Measurements from ENCODE around the gene POM121L2. TPM values are rescaled to one million over a fixed set of nuclear protein-coding genes. Genes with fewer than 3 reads are reported as not detected.
A peak's percentile ranks its signal among the peaks of the same experiment; 100 is the strongest.

POM121L2 gene
- total and polyA plus RNA-seq, 9 of the 15 experiments (the other 6 are each of a cell fraction or from before 2014, with no cell fraction given) = 0.23 to 0.45 TPM; not detected in 7

DNA sequence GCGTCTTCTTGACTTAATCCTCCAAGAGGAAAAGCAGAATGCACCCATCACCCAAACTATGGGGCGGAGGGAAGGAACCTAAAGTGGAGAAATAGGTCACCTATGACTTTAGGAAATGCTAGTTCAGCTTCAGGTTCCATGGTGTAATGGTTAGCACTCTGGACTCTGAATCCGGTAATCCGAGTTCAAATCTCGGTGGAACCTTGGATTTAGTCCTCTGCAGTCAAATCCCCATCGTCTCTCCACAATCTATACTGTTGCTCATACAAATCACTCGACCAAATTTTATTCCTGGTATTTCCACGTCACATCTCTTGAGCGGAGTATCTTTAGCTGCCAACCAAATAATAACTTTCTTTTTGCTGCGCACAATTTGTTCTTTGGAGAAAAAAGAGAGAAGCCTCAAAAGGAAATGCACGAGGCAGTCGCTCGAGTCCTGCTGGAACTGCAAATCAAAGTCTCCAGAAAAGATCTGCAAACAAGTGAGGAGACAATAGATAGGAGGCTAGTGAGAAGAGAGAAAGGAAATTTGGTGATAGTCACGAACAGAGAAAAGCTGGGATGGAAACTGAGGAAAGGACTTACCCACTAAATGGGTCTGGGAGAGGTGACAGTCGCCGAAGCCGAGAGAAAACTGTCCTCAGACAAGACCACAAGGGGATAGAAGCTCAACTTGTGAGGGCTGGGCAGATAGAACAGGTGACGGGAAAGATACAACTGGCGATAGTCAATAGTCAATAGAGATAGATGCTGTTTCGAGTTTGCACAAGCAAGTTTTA, 16.6 kb downstream of the POM121L2 start (continued):
- no peak for TF ChIP-seq ZHX1 (conservative IDR thresholded peaks at IDR 0.05; ENCODE audit: low read length)
- peak; percentile 73 for TF ChIP-seq BCOR (IDR thresholded peaks at IDR 0.05)
- no peak for TF ChIP-seq PBX2 (CRISPR knock-in tag; IDR thresholded peaks at IDR 0.05; ENCODE audit: low read depth)
- TF ChIP-seq PBX2 (tag; conservative IDR thresholded peaks at IDR 0.05; ENCODE audit: low read depth) = 0 out of 2 replicates have a peak, but pooled peaks have one; percentile 17
- TF ChIP-seq ZMIZ1 (IDR thresholded peaks at IDR 0.05; ENCODE audit: low read depth in 2 of 2, low read length in 2 of 2) = 0 out of 4 replicates have a peak, but pooled peaks of 1 of the 2 experiments have one; percentile 9
- peak; percentile 19; the same call in 1 of the 2 replicates for TF ChIP-seq TAL1 (IDR thresholded peaks at IDR 0.05)
- TF ChIP-seq TEAD1 (CRISPR knock-in tag; IDR thresholded peaks at IDR 0.05) = peak in 1 of 2 experiments; percentile 37; a peak in 1 of 4 replicates
- 0 out of 2 replicates have a peak, but pooled peaks have one; percentile 54 for TF ChIP-seq FOSL1 (tag; conservative IDR thresholded peaks at IDR 0.05)
- TF ChIP-seq SMARCB1 (IDR thresholded peaks at IDR 0.05; ENCODE audit: insufficient read length, low read depth) = no peak
- TF ChIP-seq DNMT1 (IDR thresholded peaks at IDR 0.05) = 0 out of 2 replicates have a peak, but pooled peaks have one; percentile 85
- TF ChIP-seq HES1 (IDR thresholded peaks at IDR 0.05; ENCODE audit: low read depth) = peak; percentile 36
- TF ChIP-seq ETS2 (tag; IDR thresholded peaks at IDR 0.05; ENCODE audit: borderline replicate concordance, poor library complexity, severe bottlenecking) = no peak
